Stimulated activated CD4-positive, alpha-beta T cell treated with anti-CD3 and anti-CD28 coated beads, Interleukin-2, amount 100 ng/mL, for 24 hours (primary cell): Measurements from ENCODE around the gene MORN3.
A peak's percentile ranks its signal among the peaks of the same experiment; 100 is the strongest.
"Not testable (repeated sequence)": the region's sequence is repeated elsewhere in the genome, so short reads cannot be mapped to it uniquely, and the experiment has no call there.

Source experiments
- DNase-seq, 2 donors: peaks; one replicate each; pipeline ENCODE4 v3.0.0-alpha.2; 2020

Gene MORN3

GRCh38 chr12:121689430-121689829 is 20.0 kb upstream of the MORN3 start:
- DNase-seq, result no peak

- DNase-seq, result no peak
These were observed 19.5 kb upstream of the MORN3 start for GRCh38 chr12:121688966-121689365.

GRCh38 chr12:121679661-121680197 is 10.3 kb upstream of the MORN3 start:
- not testable (repeated sequence) for DNase-seq

DNA sequence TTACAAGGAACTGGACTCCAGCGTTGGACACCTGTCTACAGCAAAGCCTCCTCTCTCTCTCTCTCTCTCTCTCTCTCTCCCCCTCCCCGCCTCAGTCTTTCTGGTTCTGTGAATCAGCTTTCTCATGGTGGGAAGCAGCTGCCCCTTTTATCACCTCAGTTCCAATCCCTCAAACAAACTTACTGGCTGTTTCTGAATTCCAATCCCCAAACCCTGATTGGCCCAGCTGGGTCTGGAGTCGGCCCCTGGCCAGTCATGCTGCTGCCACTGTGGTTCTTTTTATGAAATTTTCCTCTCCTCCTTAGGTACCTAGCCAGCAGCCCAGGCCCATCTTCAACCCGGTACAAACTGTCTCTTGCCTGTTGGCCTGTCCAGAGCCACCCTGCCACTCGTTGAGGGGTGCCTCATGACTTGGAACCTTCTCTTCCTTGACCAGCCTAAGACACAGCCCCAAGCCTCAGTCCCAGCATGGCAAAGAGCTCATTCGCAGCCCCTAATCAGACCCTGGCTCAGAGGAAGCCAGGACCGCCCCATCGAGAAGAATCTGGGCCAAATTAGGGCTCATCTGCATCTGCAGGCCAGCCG is 9.4 kb upstream of the MORN3 start:
- no peak for DNase-seq

GRCh38 chr12:121678305-121678704 is 8.9 kb upstream of the MORN3 start:
- DNase-seq, result no peak

GRCh38 chr12:121676190-121676589 is 6.7 kb upstream of the MORN3 start:
- no peak for DNase-seq

DNA sequence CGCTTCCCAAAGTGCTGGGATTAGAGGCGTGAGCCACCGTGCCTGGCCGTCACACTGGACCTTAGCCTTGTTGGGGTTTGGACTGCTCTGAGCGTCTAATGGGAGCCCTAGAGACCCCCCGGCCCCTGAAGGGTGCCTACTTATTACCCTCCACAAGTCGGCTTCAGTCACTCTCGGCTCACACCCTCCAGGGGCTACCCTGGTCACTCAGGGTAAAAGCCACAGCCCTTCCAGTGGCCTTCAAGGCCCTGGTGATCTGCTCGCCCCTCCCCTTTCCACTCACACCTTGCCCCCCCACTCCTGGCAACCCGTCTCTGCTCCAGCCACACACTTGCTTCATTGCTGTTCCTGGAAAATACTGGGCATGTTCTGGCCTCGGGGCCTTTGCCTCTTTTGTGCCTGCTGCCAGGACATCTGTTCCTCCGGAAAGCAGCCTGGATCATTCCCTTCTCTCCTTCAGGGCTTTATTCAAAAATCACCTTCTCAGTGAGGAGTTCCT is 3.6 kb upstream of the MORN3 start:
- no peak for DNase-seq

- DNase-seq, result peak; percentile 67 to 68
These were observed 519 bp downstream of the MORN3 start for GRCh38 chr12:121668750-121669520.

DNA sequence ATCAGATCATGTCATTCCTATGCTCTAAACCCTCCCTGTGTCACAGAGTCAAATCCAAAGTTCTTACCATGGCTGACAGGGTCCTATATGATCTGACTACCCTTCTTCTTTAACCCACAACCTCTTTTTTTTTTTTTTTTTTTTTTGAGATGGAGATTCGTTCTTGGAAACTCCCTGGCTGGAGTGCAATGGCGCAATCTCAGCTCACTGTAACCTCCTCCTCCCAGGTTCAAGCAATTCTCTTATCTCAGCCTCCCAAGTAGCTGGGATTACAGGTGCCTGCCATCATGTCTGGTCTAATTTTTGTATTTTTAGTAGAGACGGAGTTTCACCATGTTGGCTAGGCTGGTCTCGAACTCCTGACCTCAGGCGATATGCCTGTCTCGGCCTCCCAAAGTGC is 2.6 kb downstream of the MORN3 start:
- not testable (repeated sequence) for DNase-seq

DNA sequence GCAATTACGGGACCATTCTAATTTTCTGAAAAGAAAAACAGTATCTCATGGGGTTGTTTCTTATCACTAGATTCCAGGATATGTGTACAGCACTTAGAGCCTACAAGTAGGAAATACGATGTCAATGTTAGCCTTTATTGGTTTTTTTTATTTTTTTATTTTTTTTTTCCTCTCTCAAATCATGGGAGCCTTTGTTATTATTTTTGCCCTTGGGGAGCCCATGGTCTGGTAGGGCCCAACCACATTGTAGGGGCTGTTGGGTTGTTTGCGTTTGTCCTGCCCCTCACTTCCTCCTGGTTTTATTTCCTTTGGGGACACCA is 5.9 kb downstream of the MORN3 start:
- DNase-seq, result no peak

DNA sequence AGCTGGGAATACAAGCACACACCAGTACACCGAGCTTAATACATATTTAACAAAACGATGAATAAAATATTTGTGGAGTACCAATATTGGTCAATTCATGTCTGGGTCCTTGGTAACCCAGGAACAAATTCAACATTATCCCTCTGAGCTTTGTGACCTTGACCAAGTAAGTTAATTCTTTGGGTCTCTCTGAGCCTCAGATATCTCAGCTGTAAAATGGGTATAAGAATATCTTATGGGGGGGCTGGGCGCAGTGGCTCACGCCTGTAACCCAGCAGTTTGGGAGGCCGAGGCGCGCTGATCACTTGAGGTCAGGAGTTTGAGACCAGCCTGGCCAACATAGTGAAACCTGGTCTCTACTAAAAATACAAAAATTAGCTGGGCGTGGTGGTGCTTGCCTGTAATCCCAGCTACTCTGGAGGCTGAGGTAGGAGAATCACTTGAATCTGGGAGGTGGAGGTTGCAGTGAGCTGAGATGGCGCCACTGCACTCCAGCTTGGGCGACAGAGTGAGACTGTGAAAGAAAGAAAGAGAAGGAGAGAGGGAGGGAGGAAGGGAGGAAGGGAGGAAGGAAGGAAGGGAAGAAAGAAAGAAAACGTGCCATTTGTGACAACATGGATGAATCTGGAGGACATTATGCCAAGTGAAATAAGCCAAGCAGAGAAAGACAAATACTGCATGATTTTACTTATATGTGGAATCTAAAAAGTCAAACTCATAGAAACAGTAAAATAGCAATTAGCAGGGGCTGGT is 7.9 kb downstream of the MORN3 start:
- not testable (repeated sequence) for DNase-seq

DNA sequence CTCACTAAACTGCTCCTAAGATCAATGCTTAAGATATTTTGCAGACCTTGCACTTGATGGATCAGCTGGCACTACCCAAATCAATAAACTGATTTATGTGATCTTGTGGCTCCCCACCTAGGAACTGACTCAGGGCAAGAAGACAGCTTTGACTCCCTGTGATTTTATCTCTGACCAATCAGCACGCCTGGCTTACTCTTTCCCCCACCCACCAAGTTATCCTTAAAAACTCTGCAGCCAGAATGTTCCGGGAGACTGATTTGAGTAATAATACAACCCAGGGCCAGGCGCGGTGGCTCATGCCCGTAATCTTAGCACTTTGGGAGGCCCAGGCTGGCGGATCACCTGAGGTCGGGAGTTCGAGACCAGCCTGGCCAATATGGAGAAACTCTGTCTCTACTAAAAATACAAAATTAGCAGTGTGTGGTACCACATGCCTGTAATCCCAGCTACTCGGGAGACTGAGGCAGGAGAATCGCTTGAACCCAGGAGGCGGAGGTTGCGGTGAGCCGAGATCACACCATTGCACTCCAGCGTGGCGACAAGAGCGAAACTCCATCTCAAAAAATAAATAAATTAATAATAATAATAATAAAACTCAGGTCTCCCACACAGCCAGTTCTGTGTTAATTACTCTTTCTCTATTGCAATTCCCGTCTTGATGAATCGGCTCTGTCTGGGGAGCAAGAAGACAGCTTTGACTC is 12.0 kb downstream of the MORN3 start:
- DNase-seq, result peak in 1 of 2 donors; percentile 29

DNA sequence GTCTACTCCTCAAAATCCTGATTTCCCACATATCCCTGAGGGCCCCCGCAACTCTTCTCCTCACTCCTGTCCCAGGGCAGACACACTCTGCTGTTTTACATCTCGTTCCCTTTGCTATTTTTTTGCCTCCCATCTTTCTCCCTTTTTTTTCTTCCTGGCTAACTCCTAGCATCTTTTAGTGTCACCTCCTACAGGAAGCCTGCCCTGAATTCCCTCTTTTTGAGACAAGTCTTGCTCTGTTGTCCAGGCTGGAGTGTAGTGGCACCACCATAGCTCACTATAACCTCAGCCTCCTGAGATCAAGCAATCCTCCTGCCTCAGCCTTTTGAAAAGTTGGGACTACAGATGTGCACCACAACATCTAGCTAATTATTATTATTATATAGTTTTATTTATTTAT is 13.3 kb downstream of the MORN3 start:
- no peak for DNase-seq

GRCh38 chr12:121653999-121654398 is 15.5 kb downstream of the MORN3 start:
- no peak for DNase-seq

GRCh38 chr12:121652767-121653497 is 16.5 kb downstream of the MORN3 start:
- DNase-seq, result no peak

- DNase-seq, result no peak
These were observed 18.1 kb downstream of the MORN3 start for GRCh38 chr12:121651320-121651719.

- DNase-seq, result no peak
These were observed 19.6 kb downstream of the MORN3 start for GRCh38 chr12:121649819-121650353.

DNA sequence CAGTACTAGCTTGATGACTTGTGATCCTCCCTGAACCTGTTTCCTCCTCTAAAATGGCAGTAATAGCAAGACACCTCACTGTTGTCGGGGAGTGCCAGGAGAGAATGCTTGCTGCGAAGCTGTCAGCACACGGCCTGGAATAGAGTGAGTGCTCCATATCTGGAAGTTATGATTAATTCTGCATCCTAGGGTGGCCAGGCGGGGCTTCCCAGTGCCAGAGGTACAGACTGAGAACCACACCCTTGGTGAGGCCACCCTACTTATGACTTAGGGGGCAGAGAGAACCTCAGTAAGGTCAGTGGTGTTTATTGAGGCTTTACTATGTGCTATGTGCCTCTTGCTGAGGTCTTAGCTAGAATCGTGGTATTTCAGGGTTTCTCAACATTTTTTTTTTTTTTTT is 20.1 kb downstream of the MORN3 start:
- no peak for DNase-seq

DNA sequence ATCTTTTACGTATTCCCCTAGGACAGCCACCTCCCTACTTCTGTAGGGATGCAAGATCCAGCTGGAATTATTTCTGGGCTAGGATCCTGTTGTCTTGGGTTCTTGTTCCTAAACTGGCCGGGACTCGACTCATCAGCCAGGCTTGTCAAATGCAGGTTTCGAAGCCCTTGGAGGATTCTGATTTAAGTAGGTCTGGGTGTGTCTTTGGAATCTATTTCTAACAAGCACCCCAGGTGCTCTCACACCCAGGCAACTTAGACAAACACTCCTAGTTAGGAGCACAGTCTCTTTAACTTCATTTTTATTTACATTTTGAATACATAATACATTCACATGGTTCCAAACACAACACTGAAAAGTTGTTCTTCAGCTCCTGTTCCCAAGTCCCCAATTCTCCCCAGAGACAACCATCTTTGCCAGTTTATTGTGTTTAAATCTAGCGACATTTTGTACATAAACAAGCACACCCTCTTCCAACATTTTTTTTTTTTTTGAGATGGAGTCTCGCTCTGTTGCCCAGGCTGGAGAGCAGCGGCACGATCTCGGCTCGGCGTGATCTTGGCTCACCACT is 20.9 kb downstream of the MORN3 start:
- DNase-seq, result no peak

DNA sequence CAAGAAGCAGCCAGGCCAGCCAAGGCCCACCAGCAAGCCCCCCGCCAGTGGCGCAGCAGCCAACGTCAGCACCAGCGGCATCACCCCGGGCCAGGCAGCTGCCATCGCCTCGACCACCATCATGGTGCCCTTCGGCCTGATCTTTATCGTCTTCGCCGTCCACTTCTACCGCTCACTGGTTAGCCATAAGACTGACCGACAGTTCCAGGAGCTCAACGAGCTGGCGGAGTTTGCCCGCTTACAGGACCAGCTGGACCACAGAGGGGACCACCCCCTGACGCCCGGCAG is 28.2 kb downstream of the MORN3 start:
- DNase-seq, result no peak

- DNase-seq, result no peak
These were observed 30.9 kb downstream of the MORN3 start for GRCh38 chr12:121638298-121639202.
